ENCODE measurements around the gene CSMD2.

The CSMD2 gene

DNA sequence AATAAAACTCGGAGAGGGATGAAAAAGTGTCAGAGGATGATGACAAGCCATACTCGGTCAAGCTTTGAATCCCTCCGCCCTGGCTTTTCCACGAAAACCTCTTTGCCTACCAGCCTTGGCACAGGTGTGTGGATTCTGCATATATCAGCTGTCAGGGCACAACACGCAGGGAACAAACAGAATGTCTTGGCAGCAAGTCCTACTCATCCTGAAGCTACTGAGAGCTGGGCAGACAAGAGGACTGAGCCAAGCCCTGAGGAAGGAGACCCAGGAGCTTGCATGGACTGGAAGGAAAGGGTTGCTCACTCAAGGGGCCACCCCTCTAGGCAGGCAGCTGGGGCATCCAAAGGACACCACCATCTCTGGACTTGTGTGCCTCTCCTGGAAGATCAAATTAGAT is 168.7 kb downstream of the CSMD2 start:
- Histone ChIP-seq H3K4me1 (ENCODE audit: control insufficient read depth, insufficient read depth, low read length) (no peaks in the 10 kb centered on the region), H3K27me3 (ENCODE audit: control insufficient read depth, insufficient read depth, low read length) (no peaks in the 10 kb centered on the region), H3K9ac (ENCODE audit: low read length) (no peak overlapping the region), H3K36me3 (ENCODE audit: control insufficient read depth, insufficient read depth, low read length) (no peaks in the 10 kb centered on the region), H3K27ac (ENCODE audit: low read depth, low read length) (no peak overlapping the region), H3K4me3 (ENCODE audit: low read length) (no peak overlapping the region)

GRCh38 chr1:33993301-33993700 is 171.7 kb downstream of the CSMD2 start:
- no peak overlapping the region for H3K9ac ChIP-seq (ENCODE audit: low read length)

DNA sequence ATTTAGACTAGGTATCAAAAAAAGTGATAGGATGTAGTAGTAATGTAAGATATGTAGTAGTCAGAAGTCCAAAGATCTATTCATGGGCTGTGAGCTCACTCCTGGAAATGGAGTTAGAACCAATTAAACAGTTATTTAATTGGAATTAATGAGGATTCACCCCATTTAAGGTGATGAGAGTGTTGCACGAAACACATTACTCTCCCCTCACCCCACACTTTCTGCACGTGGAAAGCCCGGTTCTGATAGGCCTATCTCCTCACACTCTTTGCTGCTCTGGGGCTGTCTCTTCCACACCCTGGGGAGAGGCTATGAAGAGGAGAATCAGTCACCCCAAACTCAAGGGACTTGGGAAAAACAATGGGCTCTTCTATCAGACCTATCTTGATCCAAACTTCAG is 174.7 kb downstream of the CSMD2 start:
- Histone ChIP-seq H3K27me3 (ENCODE audit: control insufficient read depth, insufficient read depth, low read length) (no peaks in the 10 kb centered on the region), H3K4me3 (ENCODE audit: low read length) (no peak overlapping the region), H3K27ac (ENCODE audit: low read depth, low read length) (no peak overlapping the region), H3K9ac (ENCODE audit: low read length) (no peak overlapping the region), H3K4me1 (ENCODE audit: control insufficient read depth, insufficient read depth, low read length) (peaks cover 4% of the 10 kb centered on the region), H3K36me3 (ENCODE audit: control insufficient read depth, insufficient read depth, low read length) (no peaks in the 10 kb centered on the region)

More at GRCh38 chr1:33993301-33993700, 171.7 kb downstream of the CSMD2 start:
- H3K4me1 ChIP-seq (ENCODE audit: control insufficient read depth, insufficient read depth, low read length): no peaks in the 10 kb centered on the region
- no peak overlapping the region for H3K4me3 ChIP-seq (ENCODE audit: low read length)
- H3K27ac ChIP-seq (ENCODE audit: low read depth, low read length): no peak overlapping the region
- no peaks in the 10 kb centered on the region for H3K27me3 ChIP-seq (ENCODE audit: control insufficient read depth, insufficient read depth, low read length)
- no peaks in the 10 kb centered on the region for H3K36me3 ChIP-seq (ENCODE audit: control insufficient read depth, insufficient read depth, low read length)

DNA sequence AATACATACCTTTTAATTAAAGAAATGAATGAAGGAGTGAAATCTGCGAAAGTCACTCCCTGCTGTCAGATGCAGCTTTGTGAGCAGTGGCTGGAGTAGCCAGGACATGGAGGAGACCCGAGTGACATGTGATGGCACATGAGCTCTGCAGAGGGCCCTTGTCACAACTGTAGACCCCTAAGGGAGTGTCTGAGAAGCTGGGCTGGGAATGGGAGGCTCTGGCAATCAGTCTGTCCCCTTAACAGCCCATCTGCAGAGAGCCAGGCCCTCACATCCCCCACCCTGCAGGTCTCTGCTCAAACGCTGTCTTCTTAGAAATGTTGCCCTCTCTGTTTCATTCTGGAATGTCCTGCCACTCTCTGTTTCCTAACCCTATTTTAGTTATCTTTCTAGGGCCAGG is 176.9 kb downstream of the CSMD2 start:
- Histone ChIP-seq H3K4me3 (ENCODE audit: low read length) (no peak overlapping the region), H3K27me3 (ENCODE audit: control insufficient read depth, insufficient read depth, low read length) (no peaks in the 10 kb centered on the region), H3K4me1 (ENCODE audit: control insufficient read depth, insufficient read depth, low read length) (peaks cover 4% of the 10 kb centered on the region), H3K36me3 (ENCODE audit: control insufficient read depth, insufficient read depth, low read length) (no peaks in the 10 kb centered on the region), H3K9ac (ENCODE audit: low read length) (no peak overlapping the region), H3K27ac (ENCODE audit: low read depth, low read length) (no peak overlapping the region)

DNA sequence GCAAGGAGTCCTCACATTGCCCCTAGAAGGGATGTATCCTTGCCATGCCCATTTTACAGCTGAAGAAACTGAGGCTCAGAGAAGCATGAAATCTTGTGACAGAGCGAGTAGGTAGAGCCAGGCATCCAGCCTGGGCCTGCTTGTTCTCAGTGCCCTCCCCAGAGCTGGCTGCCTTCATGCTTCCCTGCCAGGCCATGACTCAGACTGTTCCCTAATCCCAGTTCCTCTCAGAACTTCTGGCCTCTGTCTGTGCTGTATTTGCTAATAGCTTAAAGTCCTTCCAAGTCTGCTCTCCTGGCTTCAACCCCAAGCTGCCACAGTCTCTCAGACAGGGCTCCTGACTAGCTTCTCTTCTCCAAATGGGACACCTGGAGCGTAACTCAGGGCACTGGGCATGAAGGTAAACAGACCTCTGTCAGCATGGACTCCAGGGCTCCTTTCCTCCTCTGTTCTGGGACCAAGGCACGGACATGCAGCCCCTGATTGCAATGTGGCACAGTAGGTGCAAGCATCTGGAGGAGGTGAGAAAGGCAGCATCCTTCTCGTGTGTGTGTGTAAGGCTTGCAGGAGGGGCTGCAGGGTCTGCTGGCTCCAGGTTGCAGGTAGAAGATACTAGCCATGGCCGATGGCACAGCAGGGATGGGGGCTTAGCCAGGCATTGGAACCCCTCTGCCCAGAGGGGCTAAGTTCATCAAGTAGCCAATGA is 178.5 kb downstream of the CSMD2 start:
- no peaks in the 10 kb centered on the region for H3K27me3 ChIP-seq (ENCODE audit: control insufficient read depth, insufficient read depth, low read length)
- H3K36me3 ChIP-seq (ENCODE audit: control insufficient read depth, insufficient read depth, low read length): no peaks in the 10 kb centered on the region
- H3K4me3 ChIP-seq (ENCODE audit: low read length): no peak overlapping the region
- H3K27ac ChIP-seq (ENCODE audit: low read depth, low read length): no peak overlapping the region
- H3K4me1 ChIP-seq (ENCODE audit: control insufficient read depth, insufficient read depth, low read length): peaks cover 4% of the 10 kb centered on the region
- H3K9ac ChIP-seq (ENCODE audit: low read length): no peak overlapping the region

GRCh38 chr1:33985656-33986055 is 179.4 kb downstream of the CSMD2 start:
- Histone ChIP-seq H3K4me3 (ENCODE audit: low read length) (no peak overlapping the region), H3K4me1 (ENCODE audit: control insufficient read depth, insufficient read depth, low read length) (peaks cover 4% of the 10 kb centered on the region), H3K27me3 (ENCODE audit: control insufficient read depth, insufficient read depth, low read length) (no peaks in the 10 kb centered on the region), H3K9ac (ENCODE audit: low read length) (no peak overlapping the region), H3K27ac (ENCODE audit: low read depth, low read length) (no peak overlapping the region), H3K36me3 (ENCODE audit: control insufficient read depth, insufficient read depth, low read length) (no peaks in the 10 kb centered on the region)

DNA sequence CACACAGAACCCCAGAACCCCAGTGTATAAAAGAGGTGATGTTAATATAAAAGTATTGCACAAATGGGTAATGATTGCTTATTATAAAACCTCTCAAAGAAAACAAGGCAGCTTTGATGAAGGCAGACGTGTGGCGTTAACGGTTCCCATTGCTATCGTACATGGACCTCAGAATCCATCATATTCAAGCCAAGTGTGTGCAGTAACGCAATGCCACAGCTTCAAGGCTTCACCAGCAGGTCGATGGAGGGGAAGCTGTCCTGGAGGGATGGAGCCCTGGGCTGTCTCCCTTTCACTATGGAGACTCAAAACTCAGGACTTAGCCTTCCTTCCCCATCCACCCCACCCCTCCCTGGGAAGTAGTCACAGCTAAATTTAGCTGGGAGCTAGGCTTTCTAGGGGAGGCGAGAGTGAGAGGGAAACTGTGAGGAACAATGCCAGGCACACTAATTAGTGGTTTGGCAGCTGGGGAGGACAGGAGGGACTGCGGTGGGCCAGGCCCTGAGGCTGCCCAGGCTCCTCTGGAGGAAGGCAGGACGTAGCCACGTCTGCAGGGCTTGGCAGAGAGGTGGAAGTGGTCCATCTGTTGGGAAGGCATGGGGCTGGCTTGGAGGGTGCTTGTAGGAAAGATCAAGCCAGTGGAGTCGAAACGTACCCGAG is 180.0 kb downstream of the CSMD2 start:
- no peaks in the 10 kb centered on the region for H3K36me3 ChIP-seq (ENCODE audit: control insufficient read depth, insufficient read depth, low read length)
- peaks cover 4% of the 10 kb centered on the region for H3K4me1 ChIP-seq (ENCODE audit: control insufficient read depth, insufficient read depth, low read length)
- H3K27me3 ChIP-seq (ENCODE audit: control insufficient read depth, insufficient read depth, low read length): no peaks in the 10 kb centered on the region
- H3K27ac ChIP-seq (ENCODE audit: low read depth, low read length): no peak overlapping the region
- H3K9ac ChIP-seq (ENCODE audit: low read length): no peak overlapping the region
- H3K4me3 ChIP-seq (ENCODE audit: low read length): no peak overlapping the region

- H3K4me1 ChIP-seq (ENCODE audit: control insufficient read depth, insufficient read depth, low read length): peaks cover 4% of the 10 kb centered on the region
- H3K27me3 ChIP-seq (ENCODE audit: control insufficient read depth, insufficient read depth, low read length): no peaks in the 10 kb centered on the region
- H3K36me3 ChIP-seq (ENCODE audit: control insufficient read depth, insufficient read depth, low read length): no peaks in the 10 kb centered on the region
- no peak overlapping the region for H3K4me3 ChIP-seq (ENCODE audit: low read length)
- no peak overlapping the region for H3K27ac ChIP-seq (ENCODE audit: low read depth, low read length)
- H3K9ac ChIP-seq (ENCODE audit: low read length): no peak overlapping the region
These were observed 182.6 kb downstream of the CSMD2 start for GRCh38 chr1:33982419-33982818.

- H3K4me3 ChIP-seq (ENCODE audit: low read length): no peak overlapping the region
These were observed 185.7 kb downstream of the CSMD2 start for GRCh38 chr1:33979341-33979740.

GRCh38 chr1:33975961-33976360 is 189.1 kb downstream of the CSMD2 start:
- Histone ChIP-seq H3K4me1 (ENCODE audit: control insufficient read depth, insufficient read depth, low read length) (peaks cover 14% of the 10 kb centered on the region), H3K4me3 (ENCODE audit: low read length) (no peak overlapping the region), H3K27me3 (ENCODE audit: control insufficient read depth, insufficient read depth, low read length) (no peaks in the 10 kb centered on the region), H3K9ac (ENCODE audit: low read length) (no peak overlapping the region), H3K27ac (ENCODE audit: low read depth, low read length) (no peak overlapping the region), H3K36me3 (ENCODE audit: control insufficient read depth, insufficient read depth, low read length) (no peaks in the 10 kb centered on the region)

More at GRCh38 chr1:33979341-33979740, 185.7 kb downstream of the CSMD2 start:
- Histone ChIP-seq H3K9ac (ENCODE audit: low read length) (no peak overlapping the region), H3K4me1 (ENCODE audit: control insufficient read depth, insufficient read depth, low read length) (no peaks in the 10 kb centered on the region), H3K36me3 (ENCODE audit: control insufficient read depth, insufficient read depth, low read length) (no peaks in the 10 kb centered on the region), H3K27ac (ENCODE audit: low read depth, low read length) (no peak overlapping the region), H3K27me3 (ENCODE audit: control insufficient read depth, insufficient read depth, low read length) (no peaks in the 10 kb centered on the region)

DNA sequence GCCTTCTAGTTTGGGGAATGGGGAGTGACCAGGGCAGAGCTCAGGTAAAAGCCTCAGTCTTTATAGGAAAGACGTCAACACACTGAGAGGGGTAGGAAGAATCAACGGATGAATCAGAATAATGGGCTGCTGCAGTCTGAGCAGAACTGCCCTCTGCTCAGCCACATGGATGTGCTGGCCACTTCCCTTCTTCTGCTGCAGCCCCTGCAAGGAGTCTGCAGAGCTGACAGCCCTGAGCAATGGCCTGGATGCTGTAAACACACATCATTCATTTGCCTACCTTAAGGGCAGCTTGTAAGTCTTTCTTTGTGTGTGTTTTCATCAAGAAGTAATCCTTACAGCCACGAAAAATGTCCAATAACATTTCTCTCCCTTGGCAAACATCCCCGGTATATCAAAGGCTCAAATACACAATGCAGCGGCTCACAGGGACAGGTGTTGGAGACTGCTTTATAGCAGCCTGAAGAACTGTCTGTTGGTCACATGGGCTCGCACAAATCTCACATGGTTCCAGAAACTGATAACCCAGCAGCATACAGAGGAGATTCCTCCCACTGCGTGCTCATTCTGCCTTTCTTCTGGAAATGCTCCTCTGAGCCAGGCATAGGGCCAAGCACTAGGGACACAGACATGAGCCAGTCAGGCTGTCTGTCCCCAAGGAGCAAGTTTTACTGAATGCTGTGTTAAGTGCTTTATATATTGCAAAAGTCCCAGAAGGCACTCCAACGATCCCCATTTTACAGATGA is 191.1 kb downstream of the CSMD2 start:
- H3K27me3 ChIP-seq (ENCODE audit: control insufficient read depth, insufficient read depth, low read length): no peaks in the 10 kb centered on the region
- H3K9ac ChIP-seq (ENCODE audit: low read length): no peak overlapping the region
- H3K36me3 ChIP-seq (ENCODE audit: control insufficient read depth, insufficient read depth, low read length): no peaks in the 10 kb centered on the region
- H3K4me1 ChIP-seq (ENCODE audit: control insufficient read depth, insufficient read depth, low read length): peaks cover 14% of the 10 kb centered on the region
- H3K4me3 ChIP-seq (ENCODE audit: low read length): no peak overlapping the region
- no peak overlapping the region for H3K27ac ChIP-seq (ENCODE audit: low read depth, low read length)

DNA sequence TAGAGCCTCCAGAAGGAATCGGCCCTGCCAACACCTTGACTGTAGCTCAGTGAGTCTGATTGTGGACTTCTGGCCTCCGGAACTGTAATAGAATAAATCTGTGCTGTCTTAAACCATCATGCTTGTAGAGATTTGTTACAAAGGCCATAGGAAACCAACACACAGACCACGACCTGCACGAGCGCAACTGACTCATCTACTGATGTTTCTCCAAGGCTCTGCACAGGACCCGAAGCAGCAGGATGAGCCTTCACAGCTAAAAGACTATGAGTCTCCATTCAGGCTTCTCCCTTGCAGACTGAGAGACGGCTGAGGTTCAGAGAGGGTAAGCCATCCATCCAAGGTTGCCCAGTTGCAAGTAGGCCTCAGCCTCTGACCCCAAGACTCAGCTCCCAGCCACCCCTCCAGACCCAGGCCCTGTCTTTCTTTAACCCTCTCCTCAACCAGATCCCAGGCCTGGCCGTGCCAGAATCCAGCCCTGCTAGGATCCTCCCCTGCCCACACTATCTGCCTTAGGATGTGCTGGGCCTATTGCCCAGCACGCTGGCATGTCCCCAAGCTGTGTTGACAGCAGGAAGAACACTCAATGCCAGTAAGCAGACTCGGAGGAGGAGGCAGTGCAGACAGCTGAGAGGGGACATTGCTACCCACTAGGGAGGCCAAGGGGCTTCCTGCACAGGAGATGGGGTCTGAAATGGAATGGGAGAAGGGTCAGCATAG is 192.2 kb downstream of the CSMD2 start:
- peaks cover 14% of the 10 kb centered on the region for H3K4me1 ChIP-seq (ENCODE audit: control insufficient read depth, insufficient read depth, low read length)
- H3K4me3 ChIP-seq (ENCODE audit: low read length): no peak overlapping the region
- H3K36me3 ChIP-seq (ENCODE audit: control insufficient read depth, insufficient read depth, low read length): no peaks in the 10 kb centered on the region
- H3K27me3 ChIP-seq (ENCODE audit: control insufficient read depth, insufficient read depth, low read length): no peaks in the 10 kb centered on the region
- H3K9ac ChIP-seq (ENCODE audit: low read length): no peak overlapping the region
- H3K27ac ChIP-seq (ENCODE audit: low read depth, low read length): no peak overlapping the region
